ENCODE results near the gene FHDC1.
A peak's percentile ranks its signal among the peaks of the same experiment; 100 is the strongest.

The FHDC1 gene

DNA sequence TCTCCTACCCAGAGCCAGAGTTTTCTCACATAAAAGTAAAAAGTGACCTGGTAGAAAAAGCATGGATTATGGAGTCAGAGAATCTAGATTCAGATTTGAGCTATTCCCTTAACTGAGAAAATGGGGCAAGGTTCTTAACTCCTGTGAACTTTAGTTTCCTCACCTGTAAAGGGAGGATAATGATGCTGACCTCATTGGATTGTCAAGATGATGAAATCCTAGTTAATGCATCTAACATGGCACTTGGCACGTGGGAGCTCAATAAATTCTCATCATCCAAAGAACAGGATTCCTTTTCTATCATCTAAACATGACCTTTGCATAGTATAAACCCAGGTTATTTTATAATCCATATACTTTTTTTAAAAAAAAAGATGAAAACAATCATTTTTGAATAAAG lies 18.6 kb downstream of the FHDC1 start:
- DNase-seq (ENCODE audit: extremely low spot score, insufficient read length, low read depth) (no peak), FAIRE-seq (no peak)

DNA sequence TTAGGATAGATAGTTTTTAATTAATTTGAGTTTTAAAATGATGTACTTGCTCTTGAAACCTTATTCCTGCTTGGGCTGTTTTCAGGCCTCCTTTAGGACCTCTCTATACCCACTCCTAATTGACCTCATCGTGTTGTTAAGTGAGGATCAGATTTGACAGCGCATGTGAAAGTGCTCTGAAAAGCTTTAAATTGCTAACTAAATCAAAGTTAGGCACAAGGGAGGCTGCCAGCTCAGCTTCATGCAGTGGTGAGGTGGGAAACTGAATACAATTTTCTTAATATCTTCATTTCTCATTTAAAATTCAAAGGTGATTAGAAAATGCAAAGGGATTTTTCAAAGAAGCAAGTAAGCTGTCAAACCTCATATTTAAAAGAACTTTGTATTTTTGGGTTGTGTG lies 20.0 kb downstream of the FHDC1 start:
- DNase-seq (ENCODE audit: extremely low spot score, insufficient read length, low read depth) (no peak), FAIRE-seq (no peak)

DNA sequence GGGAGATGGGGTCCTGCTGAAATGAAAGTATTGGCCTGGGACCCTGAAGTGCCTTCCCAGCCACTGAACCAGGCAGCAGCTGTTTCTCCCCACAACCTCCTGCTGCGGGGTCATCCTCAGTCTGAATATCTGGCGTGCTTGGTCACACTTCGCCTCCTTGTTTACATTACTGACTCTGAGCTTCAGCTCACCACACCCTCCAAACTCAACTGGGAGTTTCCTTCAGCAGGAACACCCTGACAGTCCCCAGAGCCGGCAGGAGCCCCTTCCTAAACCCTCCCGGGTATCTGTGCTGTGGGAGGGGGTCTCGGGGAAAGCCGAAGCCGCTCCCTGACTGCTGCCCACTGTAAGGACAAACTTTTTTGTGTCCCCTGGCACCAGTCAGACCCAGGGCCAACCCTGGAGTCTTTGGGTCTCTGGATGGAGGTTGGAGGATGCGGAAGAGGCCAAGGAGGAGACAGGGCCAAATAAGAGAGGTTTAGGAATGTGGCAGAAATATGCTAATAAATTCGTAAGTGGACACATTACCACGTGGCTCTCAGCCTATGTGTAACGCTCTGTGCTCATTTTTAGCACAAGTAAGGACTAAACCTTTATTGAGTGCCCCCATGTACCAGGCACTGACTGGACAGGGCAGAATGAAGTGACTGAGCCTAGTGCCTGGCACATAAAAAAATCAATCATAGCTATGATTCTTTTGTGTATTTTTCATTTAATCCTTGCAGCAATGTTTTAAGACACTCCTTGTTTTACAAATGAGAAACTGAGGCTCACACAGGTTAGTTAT lies 20.7 kb downstream of the FHDC1 start:
- FAIRE-seq (no peak), DNase-seq (ENCODE audit: extremely low spot score, insufficient read length, low read depth) (no peak)

DNA sequence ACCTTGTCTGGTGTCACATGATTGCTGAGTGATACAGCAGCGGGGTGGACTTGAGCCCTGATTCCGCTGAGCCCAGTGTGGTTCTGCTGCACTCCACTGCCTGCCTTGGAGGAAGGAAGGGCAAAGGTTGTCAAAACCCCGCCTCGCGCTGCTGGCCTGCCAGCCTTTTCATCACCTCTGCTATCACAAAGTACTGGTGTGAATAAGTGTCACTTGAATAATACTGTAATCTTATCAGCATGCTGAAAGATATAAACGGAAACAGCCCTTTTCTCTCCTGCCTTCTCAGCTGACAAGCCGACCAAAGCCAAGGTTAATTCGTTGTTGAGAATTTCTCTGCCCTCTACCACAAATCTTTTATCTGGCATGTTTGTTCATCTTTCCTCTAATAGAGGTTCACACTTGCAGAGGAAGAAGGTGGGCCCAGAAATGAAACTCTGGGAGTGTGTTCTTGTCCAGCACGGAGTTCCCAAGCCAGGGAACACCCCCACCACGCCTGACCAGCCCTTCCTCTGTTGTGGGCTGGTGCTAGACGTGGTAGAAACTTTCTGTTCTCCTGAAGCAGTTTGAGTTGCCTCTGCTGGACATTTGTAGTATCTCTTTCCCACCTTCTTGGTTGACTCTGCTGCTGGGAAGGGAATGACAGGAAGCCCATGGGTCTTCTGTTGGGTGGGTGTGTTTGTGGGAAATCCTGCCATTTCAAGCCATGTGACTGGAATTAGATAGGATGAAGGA lies 21.5 kb downstream of the FHDC1 start:
- DNase-seq (ENCODE audit: extremely low spot score, insufficient read length, low read depth): no peak
- no peak for FAIRE-seq

DNA sequence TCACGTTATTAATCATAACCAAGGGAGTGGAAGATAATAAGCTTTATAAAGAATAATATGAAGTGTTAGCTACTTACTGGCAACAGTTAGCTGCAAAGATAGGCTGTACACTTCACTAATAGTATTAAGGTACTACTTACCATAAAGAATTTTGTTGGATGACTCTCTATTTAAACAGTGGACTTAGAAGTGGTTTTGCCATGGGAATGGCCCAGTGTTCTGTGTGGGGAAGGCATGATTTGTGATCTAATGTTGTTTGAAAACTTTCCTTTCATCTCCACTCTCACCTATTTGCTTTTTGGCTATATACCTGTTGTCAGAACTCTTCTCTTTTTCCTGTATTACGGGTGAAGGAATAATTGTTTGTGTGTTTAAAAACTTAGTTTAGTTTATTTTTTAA lies 23.0 kb downstream of the FHDC1 start:
- DNase-seq (ENCODE audit: extremely low spot score, insufficient read length, low read depth) (no peak), FAIRE-seq (no peak)

DNA sequence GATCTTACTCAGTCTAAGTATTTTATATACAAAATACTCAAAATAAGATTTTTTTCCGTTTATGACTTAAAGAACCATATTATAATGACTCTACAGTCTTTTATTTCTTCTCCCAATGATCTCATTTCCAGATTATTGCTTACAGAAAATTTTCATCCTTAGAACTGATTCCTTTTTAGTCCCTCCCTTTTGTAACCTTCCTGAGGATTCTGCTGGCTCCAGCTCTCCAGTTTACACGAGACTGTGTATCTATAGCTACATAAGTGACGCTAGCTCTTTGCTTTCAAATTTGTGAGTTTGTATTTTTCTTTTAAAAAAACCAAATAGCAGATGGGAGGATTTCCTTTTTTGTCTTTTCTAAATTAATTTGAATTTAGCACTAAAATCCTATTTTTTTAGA lies 24.0 kb downstream of the FHDC1 start:
- no peak for DNase-seq (ENCODE audit: extremely low spot score, insufficient read length, low read depth)
- FAIRE-seq: no peak

DNA sequence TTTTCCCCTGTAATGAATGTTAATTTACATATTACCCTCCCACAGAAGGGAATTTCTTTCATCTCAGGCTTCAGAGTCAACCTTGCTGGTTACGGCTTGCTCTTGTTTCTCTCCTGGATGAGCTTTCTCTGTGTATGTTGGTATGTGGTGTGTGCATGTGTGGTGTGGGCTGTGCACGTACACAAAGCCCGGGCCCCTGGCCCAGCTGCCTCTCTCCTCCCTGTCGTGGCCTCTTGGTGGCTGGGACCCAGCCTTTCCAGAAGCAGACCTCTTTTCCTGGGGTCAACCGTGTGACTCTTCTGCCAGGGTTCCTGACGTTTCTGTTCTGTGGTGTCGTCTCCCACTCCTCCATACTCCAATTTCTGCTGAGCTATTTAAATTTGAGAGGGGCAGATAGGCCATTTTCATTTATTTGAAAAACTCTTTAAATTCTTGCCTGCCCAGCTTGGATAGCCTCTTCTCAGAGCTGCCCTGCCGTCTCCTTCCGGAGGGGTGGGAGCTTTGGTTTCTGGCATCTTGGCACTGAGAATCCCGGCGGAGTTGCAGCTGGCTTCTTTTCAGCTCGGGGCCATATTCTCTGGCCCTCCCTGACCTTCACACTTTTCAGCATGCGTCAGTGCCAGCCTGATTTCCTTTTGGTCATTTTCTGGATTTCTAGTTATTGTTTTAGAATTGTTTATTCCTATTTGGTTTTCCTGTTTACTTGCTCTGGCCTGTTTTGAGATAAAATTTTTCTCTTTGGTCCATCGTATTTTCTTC lies 25.1 kb downstream of the FHDC1 start:
- DNase-seq (ENCODE audit: extremely low spot score, insufficient read length, low read depth): no peak
- no peak for FAIRE-seq

DNA sequence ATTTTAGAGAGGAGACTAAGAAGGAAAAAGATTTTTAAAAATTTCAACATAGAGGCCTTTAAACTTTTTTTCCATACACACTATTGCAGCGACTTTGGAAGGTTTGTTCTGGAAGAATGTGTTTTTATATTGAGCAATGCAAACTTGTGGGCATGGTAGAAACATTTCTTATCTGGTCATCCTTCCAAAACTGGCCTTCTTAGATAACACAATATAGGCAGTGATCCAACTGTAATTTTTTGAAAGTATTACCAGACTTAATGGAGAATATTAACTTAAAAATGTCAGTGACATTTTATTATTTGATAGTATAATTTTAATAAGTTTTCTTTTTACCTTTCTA lies 25.6 kb downstream of the FHDC1 start:
- FAIRE-seq: no peak
- no peak for DNase-seq (ENCODE audit: extremely low spot score, insufficient read length, low read depth)

DNA sequence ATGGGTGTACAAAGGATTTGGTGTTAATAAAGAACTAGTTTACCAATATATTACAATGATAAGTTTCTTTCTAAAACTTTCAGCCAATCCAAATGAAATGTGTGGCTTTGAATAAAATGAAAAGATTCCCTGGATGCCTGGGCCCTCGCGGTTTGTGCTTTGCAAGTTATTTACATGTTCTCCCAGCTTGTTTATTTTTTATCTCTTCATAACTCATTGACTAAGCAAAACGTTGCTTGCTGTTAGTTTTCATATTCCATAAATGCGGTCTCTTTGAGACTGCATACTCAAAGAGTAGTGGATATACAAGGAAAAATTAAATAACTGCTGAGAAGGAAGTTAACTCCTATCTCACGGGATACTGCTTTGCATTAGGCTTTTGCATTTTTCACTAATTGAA lies 26.0 kb downstream of the FHDC1 start:
- FAIRE-seq: no peak
- DNase-seq (ENCODE audit: extremely low spot score, insufficient read length, low read depth): no peak

DNA sequence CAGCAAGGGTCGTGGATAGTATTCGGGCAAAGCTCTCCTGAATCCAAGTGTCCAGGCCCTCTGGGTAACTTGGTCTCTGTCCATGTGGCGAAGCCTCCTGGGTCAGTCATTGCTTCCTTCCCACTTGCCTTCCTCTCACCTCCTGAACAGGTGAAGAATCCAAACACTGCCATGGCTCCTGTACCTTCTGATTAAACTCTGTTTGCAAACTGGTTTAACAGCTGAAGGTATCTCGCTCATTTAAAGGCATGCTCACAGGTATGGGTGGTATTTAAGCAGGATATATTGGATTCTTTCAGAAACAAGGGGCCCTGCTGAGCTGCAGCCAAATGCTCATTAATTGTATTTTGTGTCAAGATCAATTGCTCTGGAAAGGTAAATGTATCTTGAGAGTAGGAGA lies 28.2 kb downstream of the FHDC1 start:
- FAIRE-seq (no peak), DNase-seq (ENCODE audit: extremely low spot score, insufficient read length, low read depth) (no peak)

DNA sequence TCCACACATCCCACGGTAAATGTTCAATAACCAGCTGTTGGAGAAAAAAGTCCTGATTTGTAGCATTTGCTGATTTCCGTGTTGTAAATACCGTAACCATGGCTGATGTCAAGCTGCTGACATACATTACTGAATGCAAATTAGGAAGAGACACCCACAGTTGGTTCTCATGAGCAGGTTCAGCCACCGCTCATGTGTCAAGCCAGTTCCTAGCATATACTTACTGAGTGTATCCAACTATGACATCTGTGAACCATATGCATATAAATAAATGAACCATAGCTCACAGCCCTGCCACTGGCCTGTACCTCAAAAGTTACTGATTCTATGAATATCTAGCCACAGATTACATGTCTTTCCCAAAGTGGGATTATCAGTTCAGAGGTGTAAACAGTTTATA lies 29.5 kb downstream of the FHDC1 start:
- FAIRE-seq: peak; percentile 80
- DNase-seq (ENCODE audit: extremely low spot score, insufficient read length, low read depth): peak; percentile 15

DNA sequence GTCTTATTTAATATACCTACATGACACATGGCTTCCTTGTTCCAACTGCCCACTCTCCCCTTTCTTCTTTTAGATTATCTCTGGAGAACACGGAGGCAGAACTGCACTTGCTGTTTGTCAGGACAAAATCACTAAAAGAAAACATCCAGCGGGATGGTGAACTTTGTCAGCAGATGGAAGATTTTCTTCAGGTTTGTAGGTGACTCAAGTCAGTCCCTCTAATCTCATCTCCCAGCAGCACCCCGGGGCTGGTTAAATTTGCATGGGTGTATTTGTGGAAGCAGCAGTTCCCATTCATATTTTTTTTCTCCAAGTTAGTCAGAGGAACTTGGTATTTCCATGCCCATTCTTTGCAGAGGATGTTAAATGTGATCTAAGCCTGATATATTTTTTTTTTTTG lies 31.8 kb downstream of the FHDC1 start:
- no peak for FAIRE-seq
- no peak for DNase-seq (ENCODE audit: extremely low spot score, insufficient read length, low read depth)

DNA sequence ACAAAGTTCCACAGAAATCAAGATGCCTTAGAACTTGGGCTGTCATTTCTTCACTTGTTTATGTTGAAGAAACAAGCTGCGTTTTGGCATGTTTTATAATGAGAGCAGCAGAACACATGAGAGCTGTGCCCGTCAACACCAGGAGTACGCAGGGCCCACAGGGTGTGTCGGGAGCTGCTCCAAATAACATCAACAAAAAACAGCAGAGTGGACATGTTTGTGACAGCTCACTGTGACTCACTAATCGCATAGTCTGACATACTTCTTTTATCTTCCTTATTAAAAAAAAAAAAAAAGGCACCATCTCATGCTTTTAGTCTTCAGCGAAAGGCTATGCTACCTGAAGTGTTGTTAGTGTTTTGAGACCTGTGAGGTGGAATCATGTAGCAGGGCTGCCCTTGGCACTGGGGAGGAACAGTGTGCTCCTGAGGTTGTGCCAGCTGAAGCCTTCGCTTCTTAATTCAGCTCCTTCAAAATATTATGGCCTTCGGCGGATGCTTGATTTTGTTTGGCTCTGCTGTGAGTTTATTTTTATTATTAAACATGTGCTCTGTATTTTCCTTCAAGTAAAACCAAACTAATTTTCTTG lies 32.8 kb downstream of the FHDC1 start:
- FAIRE-seq: no peak
- no peak for DNase-seq (ENCODE audit: extremely low spot score, insufficient read length, low read depth)

DNA sequence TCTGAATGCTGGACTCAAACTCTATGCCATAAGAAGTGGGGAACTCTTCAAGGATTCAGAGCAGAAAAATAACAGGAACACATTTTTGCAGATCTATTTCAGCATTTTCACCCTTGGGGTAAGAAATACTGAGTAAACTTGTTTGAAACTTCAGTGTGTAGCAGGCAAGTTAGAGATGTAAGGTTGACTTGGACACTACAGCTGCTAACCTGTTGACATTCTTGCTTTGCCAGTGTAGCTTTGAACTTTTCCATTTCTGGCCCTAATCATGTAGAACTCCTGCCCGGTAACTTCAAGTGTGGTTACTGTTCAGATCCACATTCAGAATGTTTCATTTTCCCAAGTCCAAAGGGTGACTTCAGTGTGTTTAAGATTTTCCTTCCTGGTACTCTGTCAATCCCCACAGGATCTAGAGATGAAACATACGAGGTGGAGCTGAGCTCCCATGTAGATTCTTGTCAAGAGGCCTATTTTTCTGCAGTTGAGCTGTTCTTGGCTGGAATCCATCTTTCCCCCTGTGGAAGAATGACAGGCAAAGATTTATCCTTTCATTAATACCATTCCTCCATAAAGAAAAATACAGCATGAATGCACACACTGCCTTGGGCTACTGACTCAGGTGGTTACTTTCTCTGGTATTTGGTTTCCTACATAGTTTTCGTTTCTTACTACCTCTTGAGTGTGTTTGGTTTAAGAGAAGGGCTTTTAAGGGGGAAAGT lies 34.1 kb downstream of the FHDC1 start:
- FAIRE-seq (no peak), DNase-seq (ENCODE audit: extremely low spot score, insufficient read length, low read depth) (no peak)

DNA sequence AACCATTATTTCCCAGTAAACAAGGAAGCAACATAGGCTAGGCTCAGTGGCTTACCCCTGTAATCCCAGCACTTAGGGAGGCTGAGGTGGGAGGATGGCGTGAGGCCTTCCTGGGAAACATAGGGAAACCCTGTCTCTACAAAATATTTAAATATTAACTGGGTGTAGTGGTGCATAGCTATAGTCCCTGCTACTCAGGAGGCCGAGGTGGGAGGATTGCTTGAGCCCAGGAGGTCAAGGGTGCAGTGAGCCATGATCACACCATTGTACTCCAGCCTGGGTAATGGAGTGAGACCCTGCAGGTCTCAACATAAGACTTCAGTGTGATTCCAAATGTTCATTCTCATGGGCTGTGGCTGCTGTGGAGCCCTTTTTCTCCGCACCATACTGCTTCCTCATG lies 34.9 kb downstream of the FHDC1 start:
- no peak for FAIRE-seq
- DNase-seq (ENCODE audit: extremely low spot score, insufficient read length, low read depth): no peak

DNA sequence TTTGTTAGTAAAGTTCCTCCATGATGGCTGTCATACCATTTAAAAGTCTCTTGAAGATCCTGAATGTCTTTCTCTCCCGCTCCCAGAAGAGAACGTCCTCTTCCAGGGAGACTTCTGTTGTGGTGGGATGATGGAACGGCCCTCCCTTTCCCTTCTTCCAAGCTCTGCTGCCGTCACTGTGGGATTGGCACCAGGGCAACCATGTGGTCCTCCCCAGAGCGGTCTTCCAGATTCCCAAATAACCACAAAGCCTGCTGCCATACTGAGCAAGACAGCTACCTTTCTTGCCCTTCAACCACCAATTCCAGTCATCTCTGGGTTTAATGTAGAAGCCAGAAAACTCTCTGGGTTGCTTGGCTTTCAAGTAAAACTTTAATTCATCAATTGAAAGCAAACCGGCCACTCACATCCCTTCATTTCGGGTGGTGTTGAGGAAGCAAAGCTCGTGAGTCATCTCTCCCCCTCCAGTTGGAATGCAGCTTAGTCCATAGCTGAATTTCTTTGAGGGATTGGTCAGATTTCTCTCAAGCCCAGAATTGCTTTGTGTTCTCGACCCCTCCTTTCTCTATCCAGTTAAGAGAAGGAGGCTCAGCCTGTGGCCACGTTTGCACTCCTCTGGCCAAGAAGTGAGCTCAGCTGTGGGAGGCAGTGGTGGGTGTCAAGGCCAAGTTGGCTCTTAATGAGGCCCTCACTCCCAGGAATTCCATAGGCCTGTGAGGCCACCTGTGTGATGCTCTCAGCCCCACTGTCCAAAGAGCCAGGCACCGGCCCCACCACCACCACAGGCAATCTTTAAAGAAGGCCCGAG lies 36.9 kb downstream of the FHDC1 start:
- DNase-seq (ENCODE audit: extremely low spot score, insufficient read length, low read depth) (no peak), FAIRE-seq (no peak)

DNA sequence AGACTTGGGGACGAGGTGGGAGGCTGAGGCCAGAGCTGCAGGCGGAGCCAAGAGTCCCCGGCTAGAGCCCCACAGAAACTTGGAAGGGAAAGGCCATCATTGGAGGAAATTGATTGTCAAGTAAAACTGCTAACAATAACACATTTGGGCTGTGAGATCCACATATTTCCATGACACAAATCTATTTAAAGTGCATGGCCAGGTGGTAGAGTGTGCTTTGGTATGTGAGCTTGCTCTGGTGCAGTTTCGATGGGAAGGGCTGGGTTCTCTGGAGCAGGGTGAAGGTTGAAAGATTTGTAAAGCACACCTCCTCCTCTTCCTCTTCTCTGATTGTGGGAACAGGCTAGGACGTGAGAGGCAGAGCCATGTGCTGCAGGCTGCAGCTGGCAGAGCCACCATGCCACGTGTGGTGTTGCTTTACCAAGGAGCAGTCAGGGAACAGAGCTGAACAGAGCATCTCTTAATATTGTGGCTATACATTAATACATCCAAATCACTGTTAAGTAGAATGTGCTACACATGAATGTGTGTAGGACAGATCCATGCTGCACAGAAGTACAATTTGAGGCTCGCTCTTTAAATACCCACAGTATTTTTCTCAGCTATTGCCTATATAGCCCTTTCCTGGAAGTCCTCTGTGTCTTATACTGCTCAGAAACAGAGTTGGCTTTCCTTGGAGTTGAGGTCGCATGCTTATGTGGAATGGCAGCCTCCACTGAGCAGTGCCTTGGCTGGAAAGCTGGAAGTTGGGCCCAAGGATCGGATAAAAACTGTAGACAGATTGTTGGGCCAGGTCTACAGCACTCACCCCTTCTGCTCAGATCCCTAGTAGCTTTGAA lies 37.7 kb downstream of the FHDC1 start:
- FAIRE-seq (no peak), DNase-seq (ENCODE audit: extremely low spot score, insufficient read length, low read depth) (no peak)

All from GM18507 (cell line).